ENCODE data around the gene DAB2IP.
A peak's percentile ranks its signal among the peaks of the same experiment; 100 is the strongest.
"Not testable (repeated sequence)": the region's sequence is repeated elsewhere in the genome, so short reads cannot be mapped to it uniquely, and the experiment has no call there.

Gene DAB2IP

DNA sequence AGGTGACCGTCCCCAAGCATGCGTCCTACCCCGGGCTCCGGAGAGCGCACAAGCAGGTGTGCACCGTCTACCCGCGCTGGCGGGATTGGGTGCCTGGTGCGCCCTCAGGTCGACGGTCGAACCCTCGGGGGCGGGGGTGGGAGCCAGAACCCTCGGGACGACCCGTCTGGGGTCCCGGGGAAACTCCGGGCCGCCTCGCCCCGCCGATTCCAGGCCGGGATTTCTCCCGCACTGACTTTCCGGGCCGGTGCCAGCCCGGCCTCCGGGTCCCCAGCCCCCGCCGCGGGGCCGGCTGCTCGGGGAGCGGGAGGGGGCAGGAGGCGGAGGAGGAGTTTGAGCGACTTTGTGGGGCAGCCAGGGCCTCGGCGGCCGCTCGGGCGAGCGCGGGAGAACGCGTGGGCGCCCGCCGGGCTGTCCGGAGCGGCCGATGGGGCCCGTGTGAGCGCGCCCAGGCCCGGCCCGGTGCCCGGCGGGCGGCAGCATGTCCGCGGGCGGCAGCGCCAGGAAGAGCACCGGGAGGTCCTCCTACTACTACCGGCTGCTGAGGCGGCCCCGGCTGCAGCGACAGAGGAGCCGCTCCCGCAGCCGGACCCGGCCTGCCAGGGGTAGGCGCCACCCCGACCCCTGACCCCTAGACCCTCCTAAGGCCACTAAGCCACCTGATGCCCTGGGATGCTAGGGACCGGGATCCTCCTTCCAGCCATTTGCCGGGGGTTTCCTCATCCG, at the start of gene DAB2IP:
DAB2IP (plus strand) TSS at position 340 of the 726 bp plus-strand sequence; CDS start at position 482, 142 bp downstream.
- DNase-seq = peak; percentile 5

DNA sequence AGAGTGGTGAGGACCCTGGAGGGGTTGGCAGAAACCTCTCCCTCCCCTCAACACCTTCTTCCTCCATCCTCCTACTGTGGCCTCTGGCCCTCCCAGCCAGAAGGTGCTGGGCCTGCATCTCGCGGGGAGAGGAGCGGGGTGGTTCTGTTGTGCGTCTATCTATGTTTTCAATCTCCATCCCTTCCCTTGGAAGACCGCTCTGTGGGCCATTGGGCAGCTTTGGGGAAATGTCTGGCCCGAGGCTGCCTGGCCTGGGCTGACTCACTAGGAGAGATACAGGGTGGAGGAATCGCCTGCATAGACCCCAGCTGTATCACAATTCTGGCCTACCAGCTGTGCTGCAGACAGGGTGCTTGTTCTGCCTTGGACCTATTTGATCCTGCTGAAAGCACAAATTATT, 48.4 kb upstream of the DAB2IP start:
- DNase-seq = no peak

GRCh38 chr9:121604242-121604641, 47.2 kb upstream of the DAB2IP start:
- DNase-seq = no peak

GRCh38 chr9:121604654-121605053, 46.8 kb upstream of the DAB2IP start:
- no peak for DNase-seq

DNA sequence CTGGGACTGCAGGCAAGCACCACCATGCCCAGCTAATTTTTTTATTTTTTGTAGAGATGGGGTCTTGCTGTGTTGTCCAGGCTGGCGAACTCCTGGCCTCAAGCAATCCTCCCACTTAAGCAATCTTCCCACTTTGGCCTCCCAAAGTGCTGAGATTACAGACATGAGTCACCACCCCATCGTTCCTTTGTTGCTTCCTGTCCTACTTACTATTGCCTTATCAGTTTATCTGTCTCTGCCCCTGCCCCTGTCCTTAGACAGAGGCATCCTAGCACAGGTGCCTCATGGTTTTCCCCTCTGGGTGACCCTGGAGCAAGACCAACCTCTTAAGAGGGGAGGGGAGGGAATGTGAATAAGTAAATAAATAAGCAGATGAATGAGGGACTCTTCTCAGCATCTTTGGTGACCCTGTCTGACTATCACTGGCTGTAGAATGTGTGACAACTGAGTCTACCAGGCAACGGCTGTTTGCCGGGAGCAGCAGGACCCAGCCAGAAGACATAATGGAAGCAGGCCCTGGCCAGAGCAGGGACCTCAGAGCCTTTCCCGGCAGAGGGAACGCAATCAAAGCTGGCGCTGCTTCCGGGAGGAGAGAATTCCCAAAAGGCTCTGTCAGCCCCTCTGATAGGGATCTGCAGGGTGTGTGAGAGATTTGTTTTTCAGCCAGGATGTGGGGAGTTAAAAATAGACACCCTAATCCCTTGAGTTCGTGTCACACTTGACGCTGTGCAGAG, 43.8 kb upstream of the DAB2IP start:
- DNase-seq = no peak

DNA sequence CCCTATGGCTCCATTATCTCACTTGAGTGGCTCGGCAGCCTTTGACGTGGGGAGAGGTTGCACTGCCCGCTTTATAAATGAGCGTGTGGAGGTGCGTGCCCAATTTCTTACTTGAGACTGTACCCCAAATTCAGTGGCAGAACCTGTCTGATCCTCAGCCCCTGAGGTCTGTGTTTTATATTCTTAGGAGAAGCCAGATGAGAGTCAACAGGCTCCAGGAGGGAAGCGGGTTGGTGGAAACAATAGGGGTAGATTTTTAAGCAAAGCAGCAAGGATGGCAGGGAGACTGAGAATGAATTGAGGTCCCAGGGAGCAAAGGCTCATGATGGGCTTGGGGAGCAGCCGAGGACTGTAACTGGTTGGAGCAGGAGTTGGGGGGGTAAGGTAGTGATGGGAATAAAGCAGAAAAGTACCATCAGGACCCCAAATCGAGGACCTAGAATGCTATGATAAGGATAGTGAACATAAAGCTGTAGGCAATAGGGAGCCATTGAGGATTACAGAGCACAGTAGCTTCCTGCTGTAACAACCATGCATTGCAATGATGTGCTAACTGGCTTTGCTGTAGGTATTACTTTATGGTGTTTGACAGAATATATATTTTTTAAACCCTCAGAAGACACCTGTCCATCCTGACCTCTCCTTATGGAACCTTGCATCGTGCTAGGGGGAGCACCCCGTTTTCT, 43.1 kb upstream of the DAB2IP start:
- no peak for DNase-seq

- no peak for DNase-seq
Observed at GRCh38 chr9:121609822-121610637, 41.4 kb upstream of the DAB2IP start.

DNA sequence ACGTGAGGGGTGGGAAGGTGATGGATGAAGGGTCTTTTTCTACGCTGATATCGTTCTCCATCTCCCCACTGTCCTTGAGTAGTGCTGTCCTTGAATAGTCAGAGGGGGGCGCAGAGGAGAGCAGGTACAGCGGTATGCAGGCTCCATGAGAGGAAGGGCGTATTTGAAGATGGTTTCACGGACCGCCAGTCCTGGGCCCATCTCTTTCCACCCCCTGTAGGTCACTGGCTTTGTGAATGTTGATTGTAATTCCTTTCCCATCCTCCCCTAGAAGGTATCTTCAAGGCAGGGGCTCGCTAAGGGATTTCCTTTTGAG, 40.8 kb upstream of the DAB2IP start:
- DNase-seq = no peak

DNA sequence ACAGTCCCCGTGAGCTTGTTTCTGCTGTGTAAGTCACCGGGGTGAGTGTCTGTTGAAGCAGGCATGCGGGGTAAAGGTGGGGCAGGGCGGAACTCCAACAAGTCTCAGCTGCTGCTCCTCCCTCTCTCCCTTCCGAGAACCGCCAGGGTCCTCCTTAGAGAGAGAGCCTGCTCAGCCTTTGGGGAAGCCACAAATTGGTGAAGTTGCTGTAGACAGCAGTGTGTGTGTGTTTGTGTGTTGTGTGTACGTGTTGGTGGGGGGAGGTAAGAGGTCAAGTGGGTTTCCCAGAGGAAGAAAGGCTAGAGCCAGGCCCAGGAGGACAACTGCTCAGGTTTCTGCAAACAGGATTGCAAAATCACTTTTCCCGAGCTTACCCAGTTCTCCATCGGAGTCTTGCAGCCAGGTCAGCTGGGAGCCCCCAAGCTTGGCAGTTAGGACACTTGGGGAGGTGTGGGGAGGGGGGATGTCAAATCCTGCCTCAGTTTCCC, 38.9 kb upstream of the DAB2IP start:
- no peak for DNase-seq

DNA sequence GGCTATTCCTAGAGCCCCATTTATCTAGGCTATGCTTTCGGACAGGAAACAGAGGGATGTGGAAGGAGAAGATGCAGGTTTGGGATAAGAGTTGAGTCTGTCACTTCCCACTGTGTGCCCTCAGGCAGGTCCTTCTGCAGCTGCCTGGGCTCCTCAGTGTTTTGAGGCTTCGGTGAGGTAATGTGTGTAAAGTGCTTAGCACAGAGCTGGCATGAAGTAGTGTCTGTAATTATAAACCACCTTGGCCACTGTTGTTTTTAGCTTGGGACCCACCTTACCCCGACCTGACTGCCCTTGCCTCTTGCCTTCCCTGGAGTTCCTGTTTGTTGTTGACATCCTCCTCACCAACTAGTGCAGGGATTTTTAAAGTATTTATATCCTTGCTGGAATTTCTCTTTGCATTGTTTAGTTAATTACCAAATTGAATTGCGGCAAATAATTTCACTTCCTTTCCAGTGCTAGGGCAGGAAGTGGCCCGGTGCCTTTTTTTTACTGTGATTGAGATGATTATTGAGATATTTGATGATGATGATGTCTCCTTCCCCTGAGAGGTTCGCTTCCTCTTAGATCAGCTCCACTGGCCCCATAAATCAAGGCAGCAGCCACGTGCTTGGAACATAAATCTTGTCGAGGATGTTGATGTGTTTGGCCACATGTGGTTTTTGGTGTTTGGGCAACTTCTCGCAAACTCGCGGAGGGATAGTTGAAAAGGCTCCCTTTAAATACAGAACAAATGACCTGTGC, 38.3 kb upstream of the DAB2IP start:
- DNase-seq = no peak

DNA sequence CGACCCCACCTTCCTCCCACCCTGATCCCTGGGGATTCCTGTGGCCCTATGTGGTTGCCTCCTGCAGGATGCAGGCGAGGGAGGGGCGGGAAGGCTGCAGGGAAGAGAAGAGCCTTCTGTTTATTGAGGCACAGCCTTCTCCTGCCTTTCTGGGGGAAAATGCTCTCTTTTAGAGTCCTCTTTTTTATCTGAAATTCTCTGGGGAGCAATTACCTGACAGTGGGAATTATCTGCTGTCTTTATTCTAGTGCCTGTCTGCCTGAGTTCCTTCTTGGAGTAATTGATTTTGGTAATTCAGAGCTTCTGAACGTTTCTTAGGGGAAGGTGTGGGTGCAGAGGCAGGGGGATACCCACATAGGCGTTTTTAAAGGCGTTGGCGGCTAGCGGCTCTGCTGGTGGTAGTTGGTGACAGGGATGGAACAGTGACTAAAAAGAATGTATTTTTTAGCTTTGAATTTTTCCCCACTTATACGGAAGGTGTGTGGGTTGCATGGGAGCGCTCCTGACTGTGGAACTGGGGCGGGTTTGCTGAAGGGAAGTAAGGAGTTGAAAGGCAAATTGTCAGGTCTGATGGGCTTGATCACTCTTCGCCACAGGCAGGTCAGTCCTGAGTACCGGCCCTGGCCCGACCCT, 35.2 kb upstream of the DAB2IP start:
- DNase-seq = no peak

DNA sequence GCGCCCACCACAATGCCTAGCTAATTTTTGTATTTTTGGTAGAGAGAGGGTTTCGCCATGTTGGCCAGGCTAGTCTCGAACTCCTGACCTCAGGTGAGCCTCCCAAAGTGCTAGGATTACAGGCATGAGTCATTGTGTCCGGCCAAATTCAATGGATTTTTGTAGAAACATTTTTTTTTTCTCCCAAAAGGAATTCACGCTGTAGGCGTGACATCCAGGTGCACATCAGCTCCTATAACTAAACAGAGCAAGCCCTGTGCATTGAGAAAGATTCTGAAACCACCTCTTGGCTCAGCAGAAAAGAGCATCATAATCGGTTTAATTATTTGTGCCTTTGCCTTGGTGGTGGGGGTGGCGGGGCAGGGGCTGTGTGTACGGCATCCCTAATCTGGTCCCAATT, 32.9 kb upstream of the DAB2IP start:
- no peak for DNase-seq

DNA sequence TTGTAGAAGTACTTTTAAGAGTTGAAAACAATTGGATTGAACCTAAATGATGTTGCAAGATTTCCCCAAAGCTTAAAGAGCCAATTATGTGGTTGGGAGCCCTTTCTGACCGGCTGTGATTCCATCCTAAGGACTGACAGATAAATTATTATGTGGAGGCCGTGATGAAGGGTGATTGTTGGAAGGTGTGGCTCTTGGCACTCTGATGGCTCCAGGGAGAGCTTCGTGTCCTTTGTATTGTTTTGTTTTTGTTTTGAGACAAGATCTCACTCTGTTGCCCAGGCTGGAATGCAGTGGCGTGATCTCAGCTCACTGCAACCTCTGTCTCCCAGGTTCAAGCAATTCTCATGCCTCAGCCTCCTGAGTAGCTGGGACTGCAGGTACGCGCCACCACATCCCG, 32.5 kb upstream of the DAB2IP start:
- DNase-seq = not testable (repeated sequence)

- DNase-seq = no peak
Observed at GRCh38 chr9:121619545-121620324, 31.7 kb upstream of the DAB2IP start.

GRCh38 chr9:121620325-121620673, 31.1 kb upstream of the DAB2IP start:
- DNase-seq = no peak

- no peak for DNase-seq
Observed at GRCh38 chr9:121620777-121621449, 30.5 kb upstream of the DAB2IP start.

- DNase-seq = no peak
Observed at GRCh38 chr9:121622387-121623203, 28.8 kb upstream of the DAB2IP start.

GRCh38 chr9:121623430-121623829, 28.0 kb upstream of the DAB2IP start:
- DNase-seq = not testable (repeated sequence)

GRCh38 chr9:121625590-121625989, 25.8 kb upstream of the DAB2IP start:
- DNase-seq = no peak

GRCh38 chr9:121626012-121626411, 25.4 kb upstream of the DAB2IP start:
- no peak for DNase-seq

All from NCI-H1694 (cell line).